Stimulated activated CD8-positive, alpha-beta memory T cell treated with anti-CD3 and anti-CD28 coated beads, Interleukin-7, amount 100 ng/mL, for 24 hours (primary cell): ENCODE data around the gene PHIP.

Experiments
- DNase-seq: peaks from one replicate; pipeline ENCODE4 v3.0.0-alpha.2; 2020; ENCODE audit warnings: low read depth

PHIP gene

GRCh38 chr6:79009819-79010218 lies 68.2 kb downstream of the PHIP start:
- no peak for DNase-seq

GRCh38 chr6:79005497-79005896 lies 72.6 kb downstream of the PHIP start:
- DNase-seq = no peak

- no peak for DNase-seq
Measured at GRCh38 chr6:79005024-79005423, 73.0 kb downstream of the PHIP start.

GRCh38 chr6:79004239-79004638 lies 73.8 kb downstream of the PHIP start:
- DNase-seq = no peak

GRCh38 chr6:79001415-79001814 lies 76.6 kb downstream of the PHIP start:
- no peak for DNase-seq

GRCh38 chr6:78999737-79000136 lies 78.3 kb downstream of the PHIP start:
- no peak for DNase-seq

GRCh38 chr6:78995946-78996345 lies 82.1 kb downstream of the PHIP start:
- no peak for DNase-seq

GRCh38 chr6:78995346-78995745 lies 82.7 kb downstream of the PHIP start:
- DNase-seq = no peak

GRCh38 chr6:78993955-78994354 lies 84.1 kb downstream of the PHIP start:
- no peak for DNase-seq

- no peak for DNase-seq
Measured at GRCh38 chr6:78989191-78989590, 88.9 kb downstream of the PHIP start.

- DNase-seq = no peak
Measured at GRCh38 chr6:78986161-78986560, 91.9 kb downstream of the PHIP start.

- no peak for DNase-seq
Measured at GRCh38 chr6:78984225-78984950, 93.7 kb downstream of the PHIP start.

- no peak for DNase-seq
Measured at GRCh38 chr6:78967191-78967590, 110.9 kb downstream of the PHIP start.

- DNase-seq = no peak
Measured at GRCh38 chr6:78966542-78966941, 111.5 kb downstream of the PHIP start.

GRCh38 chr6:78962448-78962847 lies 115.6 kb downstream of the PHIP start:
- no peak for DNase-seq

- DNase-seq = no peak
Measured at GRCh38 chr6:78954740-78955139, 123.3 kb downstream of the PHIP start.

- no peak for DNase-seq
Measured at GRCh38 chr6:78953798-78954197, 124.3 kb downstream of the PHIP start.

- no peak for DNase-seq
Measured at GRCh38 chr6:78952362-78952761, 125.7 kb downstream of the PHIP start.

- no peak for DNase-seq
Measured at GRCh38 chr6:78948785-78949184, 129.3 kb downstream of the PHIP start.

- no peak for DNase-seq
Measured at GRCh38 chr6:78947962-78948361, 130.1 kb downstream of the PHIP start.

- no peak for DNase-seq
Measured at GRCh38 chr6:78947529-78947928, 130.5 kb downstream of the PHIP start.

- DNase-seq = no peak
Measured at GRCh38 chr6:78942446-78942845, 135.6 kb downstream of the PHIP start.

GRCh38 chr6:78936515-78936914 lies 141.5 kb downstream of the PHIP start:
- no peak for DNase-seq

- DNase-seq = no peak
Measured at GRCh38 chr6:78935553-78935952, 142.5 kb downstream of the PHIP start.
